ENCODE measurements around the gene PLCD3. TPM values are rescaled to one million over a fixed set of nuclear protein-coding genes. Genes with fewer than 3 reads are reported as not detected.
A peak's percentile ranks its signal among the peaks of the same experiment; 100 is the strongest.

The PLCD3 gene
- total and polyA plus RNA-seq, 12 donors = 5.8 to 246 (median 82.2) TPM

- no peak for TF ChIP-seq CTCF (IDR thresholded peaks at IDR 0.05)
- no peak for TF ChIP-seq POLR2A (IDR thresholded peaks at IDR 0.05)
- H3K4me1 ChIP-seq (replicated peaks in 1 of 2) = peaks cover 8 to 18% of the 10 kb centered on the region in 2 donors
- 79 to 91% (median 86%) methylated on average over 5 to 12 of the region's 12 CpGs for WGBS, 4 donors
- no peak overlapping the region for H3K27ac ChIP-seq
- no peaks in the 10 kb centered on the region for H3K27me3 ChIP-seq
- H3K36me3 ChIP-seq (replicated peaks in 1 of 2) = peaks cover 0 to 6% of the 10 kb centered on the region in 2 donors
- no peak for DNase-seq
- no peak overlapping the region for H3K4me3 ChIP-seq
- no peaks in the 10 kb centered on the region for H3K9me3 ChIP-seq (replicated peaks in 1 of 3)
- intact Hi-C loops (cut with DNase I) = loop anchor here (5.0 to 10.0 kb wide), 2 partner anchors 60 to 362 kb away; no protein-coding TSS in a partner anchor
Observed at GRCh38 chr17:45136846-45137560, 4.7 kb upstream of the PLCD3 start.

GRCh38 chr17:45135978-45136791, 3.9 kb upstream of the PLCD3 start:
- Histone ChIP-seq H3K9me3 (replicated peaks in 1 of 3) (no peaks in the 10 kb centered on the region), H3K4me3 (peak overlapping the region in 2 of 4 donors; percentile 73 to 86), H3K27me3 (no peaks in the 10 kb centered on the region), H3K27ac (peak overlapping the region in 3 of 5 donors; percentile 70 to 87 (median 80)), H3K4me1 (replicated peaks in 1 of 2) (peaks cover 13 to 25% of the 10 kb centered on the region in 2 donors), H3K36me3 (replicated peaks in 1 of 2) (peaks cover 0 to 6% of the 10 kb centered on the region in 2 donors)
- no peak for TF ChIP-seq POLR2A (IDR thresholded peaks at IDR 0.05)
- intact Hi-C loops (cut with DNase I) = loop anchor here (5.0 to 10.0 kb wide), 2 partner anchors 61 to 361 kb away; no protein-coding TSS in a partner anchor
- 37 to 81% (median 53%) methylated on average over 4 to 21 of the region's 21 CpGs for WGBS, 4 donors
- peak in 1 of 7 donors; percentile 43 for DNase-seq

- Histone ChIP-seq H3K27ac (peak within 1 kb of the TSS in 4 of 5 donors; percentile 29 to 87 (median 75)), H3K4me1 (replicated peaks in 1 of 2) (peaks cover 19 to 33% of the 10 kb centered on the region in 2 donors), H3K9me3 (replicated peaks in 1 of 3) (no peaks in the 10 kb centered on the region), H3K27me3 (no peaks in the 10 kb centered on the region), H3K4me3 (peak within 1 kb of the TSS in 2 of 4 donors; percentile 73 to 86), H3K36me3 (replicated peaks in 1 of 2) (peaks cover 0 to 6% of the 10 kb centered on the region in 2 donors)
- peak; percentile 22 to 42 for TF ChIP-seq POLR2A (IDR thresholded peaks at IDR 0.05)
- TF ChIP-seq CTCF (IDR thresholded peaks at IDR 0.05) = peak; percentile 100
- DNase-seq = peak; percentile 95 to 99 (median 97)
- 5 to 14% (median 6%) methylated on average over 13 to 40 of the region's 40 CpGs for WGBS, 4 donors
- intact Hi-C loops (cut with DNase I) = loop anchor here (5.0 to 10.0 kb wide), 2 partner anchors 62 to 361 kb away; no protein-coding TSS in a partner anchor
Observed at GRCh38 chr17:45135192-45135977, 3.1 kb upstream of the PLCD3 start, which contains the start of gene ACBD4. TSS of gene ACBD4 (plus strand) at chr17:45135687. CDS start at chr17:45136145, 458 bp downstream.

Data from adrenal gland (tissue), 12 donors.